Measurements from ENCODE around the gene HOXB2.

The HOXB2 gene

GRCh38 chr17:48558057-48558830, 13.3 kb upstream of the HOXB2 start:
- no peak for DNase-seq (ENCODE audit: extremely low read depth, insufficient read length)
- Histone ChIP-seq H3K27me3 (replicated peaks; ENCODE audit: control insufficient read depth, insufficient read depth, low read length) (no peaks in the 10 kb centered on the region), H3K4me3 (replicated peaks; ENCODE audit: low read depth, low read length) (no peak overlapping the region), H3K36me3 (ENCODE audit: control insufficient read depth, insufficient read depth, low read length) (no peaks in the 10 kb centered on the region)
- no peak for TF ChIP-seq CTCF (IDR thresholded peaks at IDR 0.05; ENCODE audit: insufficient read depth, low read length, poor library complexity, severe bottlenecking)

GRCh38 chr17:48556576-48557401, 11.9 kb upstream of the HOXB2 start:
- no peak for TF ChIP-seq CTCF (IDR thresholded peaks at IDR 0.05; ENCODE audit: insufficient read depth, low read length, poor library complexity, severe bottlenecking)
- Histone ChIP-seq H3K27me3 (replicated peaks; ENCODE audit: control insufficient read depth, insufficient read depth, low read length) (no peaks in the 10 kb centered on the region), H3K4me3 (replicated peaks; ENCODE audit: low read depth, low read length) (no peak overlapping the region), H3K36me3 (ENCODE audit: control insufficient read depth, insufficient read depth, low read length) (no peaks in the 10 kb centered on the region)
- DNase-seq (ENCODE audit: extremely low read depth, insufficient read length) = no peak

GRCh38 chr17:48556229-48556575, 11.3 kb upstream of the HOXB2 start:
- no peaks in the 10 kb centered on the region for H3K36me3 ChIP-seq (ENCODE audit: control insufficient read depth, insufficient read depth, low read length)
- no peak overlapping the region for H3K4me3 ChIP-seq (replicated peaks; ENCODE audit: low read depth, low read length)
- H3K27me3 ChIP-seq (replicated peaks; ENCODE audit: control insufficient read depth, insufficient read depth, low read length) = no peaks in the 10 kb centered on the region
- DNase-seq (ENCODE audit: extremely low read depth, insufficient read length) = no peak
- no peak for TF ChIP-seq CTCF (IDR thresholded peaks at IDR 0.05; ENCODE audit: insufficient read depth, low read length, poor library complexity, severe bottlenecking)

- no peak for DNase-seq (ENCODE audit: extremely low read depth, insufficient read length)
- Histone ChIP-seq H3K4me3 (replicated peaks; ENCODE audit: low read depth, low read length) (no peak overlapping the region), H3K36me3 (ENCODE audit: control insufficient read depth, insufficient read depth, low read length) (no peaks in the 10 kb centered on the region), H3K27me3 (replicated peaks; ENCODE audit: control insufficient read depth, insufficient read depth, low read length) (no peaks in the 10 kb centered on the region)
- no peak for TF ChIP-seq CTCF (IDR thresholded peaks at IDR 0.05; ENCODE audit: insufficient read depth, low read length, poor library complexity, severe bottlenecking)
Observed at GRCh38 chr17:48555258-48556228, 10.6 kb upstream of the HOXB2 start.

- no peak for DNase-seq (ENCODE audit: extremely low read depth, insufficient read length)
- Histone ChIP-seq H3K27me3 (replicated peaks; ENCODE audit: control insufficient read depth, insufficient read depth, low read length) (no peaks in the 10 kb centered on the region), H3K36me3 (ENCODE audit: control insufficient read depth, insufficient read depth, low read length) (no peaks in the 10 kb centered on the region), H3K4me3 (replicated peaks; ENCODE audit: low read depth, low read length) (no peak overlapping the region)
- no peak for TF ChIP-seq CTCF (IDR thresholded peaks at IDR 0.05; ENCODE audit: insufficient read depth, low read length, poor library complexity, severe bottlenecking)
Observed at GRCh38 chr17:48554412-48555257, 9.7 kb upstream of the HOXB2 start.

All from GM06990 (cell line).